Stimulated activated CD8-positive, alpha-beta memory T cell treated with anti-CD3 and anti-CD28 coated beads, Interleukin-7, amount 100 ng/mL, for 1 hour (primary cell): Measurements from ENCODE around the gene PPP1R14C.
"Not testable (repeated sequence)": the region's sequence is repeated elsewhere in the genome, so short reads cannot be mapped to it uniquely, and the experiment has no call there.

ENCODE experiments used
- DNase-seq, 2 donors: peaks; one replicate each; pipeline ENCODE4 v3.0.0-alpha.2; 2020; ENCODE audit warnings: low read depth in 2 of 2

The PPP1R14C gene, protein sequence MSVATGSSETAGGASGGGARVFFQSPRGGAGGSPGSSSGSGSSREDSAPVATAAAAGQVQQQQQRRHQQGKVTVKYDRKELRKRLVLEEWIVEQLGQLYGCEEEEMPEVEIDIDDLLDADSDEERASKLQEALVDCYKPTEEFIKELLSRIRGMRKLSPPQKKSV

DNA sequence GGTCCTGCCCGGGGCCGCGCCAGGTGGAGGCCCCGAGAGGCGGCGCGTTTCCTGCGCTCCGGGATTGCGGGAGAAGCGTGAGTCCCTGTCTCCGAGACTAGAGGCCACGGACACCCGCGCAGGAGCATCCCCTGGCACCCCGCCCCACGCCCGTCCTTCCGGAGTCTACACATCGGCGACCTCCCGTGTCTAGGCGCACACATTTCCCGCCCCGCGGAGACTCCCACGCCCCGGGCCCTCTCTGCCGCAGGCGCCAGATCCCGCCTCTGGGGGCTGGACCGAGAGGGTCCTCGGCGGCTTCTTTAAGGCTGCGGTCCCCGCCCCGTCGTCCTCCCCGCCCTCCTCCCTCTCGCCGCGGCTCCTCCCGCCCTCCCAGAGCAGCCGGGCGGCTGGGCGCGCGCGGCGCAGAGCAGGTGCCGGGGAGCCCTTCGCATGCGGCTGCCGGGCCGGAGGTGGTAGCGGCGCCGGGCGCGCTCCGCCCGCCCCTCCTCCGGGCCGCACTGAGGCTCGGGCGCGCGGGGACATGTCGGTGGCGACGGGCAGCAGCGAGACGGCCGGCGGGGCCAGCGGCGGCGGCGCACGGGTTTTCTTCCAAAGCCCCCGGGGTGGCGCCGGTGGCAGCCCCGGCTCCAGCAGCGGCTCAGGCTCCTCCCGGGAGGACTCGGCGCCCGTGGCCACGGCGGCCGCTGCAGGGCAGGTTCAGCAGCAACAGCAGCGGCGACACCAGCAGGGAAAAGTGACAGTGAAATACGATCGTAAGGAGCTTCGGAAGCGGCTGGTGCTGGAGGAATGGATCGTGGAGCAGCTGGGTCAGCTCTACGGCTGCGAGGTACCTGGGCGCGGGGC lies at the start of gene PPP1R14C:
Gene PPP1R14C, plus strand, starts transcription at position 375 of the 846 bp plus-strand sequence. Its CDS starts 149 bp downstream, at position 524.
- no peak for DNase-seq

DNA sequence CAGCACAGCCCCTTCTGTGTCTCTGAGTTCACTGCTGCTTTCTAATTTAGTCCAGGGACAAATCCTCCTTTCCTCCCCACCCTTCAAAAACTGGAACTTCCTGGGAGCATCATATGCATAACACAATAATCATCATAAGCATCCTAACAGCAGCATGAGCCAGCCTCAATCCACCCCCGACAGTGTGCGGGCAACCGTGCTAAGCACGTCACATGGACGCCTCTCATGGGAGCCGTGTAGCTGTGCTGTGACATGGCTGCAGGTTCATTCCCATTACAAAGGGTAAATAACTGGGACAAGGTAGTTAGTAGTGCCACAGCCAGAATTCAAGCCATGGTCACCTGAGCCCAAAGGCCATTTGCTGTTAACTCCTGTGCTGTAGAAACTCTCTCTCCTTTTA lies 49.4 kb upstream of the PPP1R14C start:
- no peak for DNase-seq

DNA sequence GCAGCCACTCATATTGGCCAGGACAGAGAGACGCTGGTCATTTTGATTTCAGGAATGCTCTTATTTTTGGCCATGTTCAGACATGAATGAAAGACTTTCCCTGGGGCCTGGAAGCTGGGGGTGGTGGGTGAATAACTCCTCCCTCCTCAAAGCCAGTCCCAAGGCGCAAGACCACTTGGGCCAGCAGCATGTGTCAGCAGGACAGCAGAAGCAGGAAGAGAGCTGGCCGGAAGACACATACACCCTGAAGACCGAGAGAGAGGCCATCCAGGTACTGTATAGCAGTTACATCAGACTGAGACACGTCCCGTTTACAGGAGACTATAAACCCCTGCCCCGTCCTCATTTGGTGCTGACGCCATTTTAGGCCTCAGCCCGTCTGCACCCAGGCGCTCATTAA lies 44.7 kb upstream of the PPP1R14C start:
- no peak for DNase-seq

DNA sequence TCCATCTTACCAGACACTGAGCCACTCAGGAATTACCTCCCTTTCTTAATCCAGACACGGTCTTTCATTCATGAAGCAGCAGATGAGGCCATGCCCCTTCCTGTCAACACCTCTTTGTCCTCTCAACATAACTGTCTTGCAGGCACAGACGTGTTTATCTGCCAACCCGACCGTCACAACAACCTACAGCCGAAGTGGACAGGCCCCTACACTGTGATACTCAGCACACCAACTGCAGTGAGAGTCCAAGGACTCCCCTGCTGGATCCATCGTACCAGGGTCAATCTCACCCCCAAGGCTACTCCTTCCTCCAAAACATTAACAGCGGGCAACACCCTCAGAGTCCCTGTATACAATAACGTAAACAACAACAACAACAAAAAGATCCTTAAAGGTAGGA lies 43.3 kb upstream of the PPP1R14C start:
- DNase-seq: no peak

DNA sequence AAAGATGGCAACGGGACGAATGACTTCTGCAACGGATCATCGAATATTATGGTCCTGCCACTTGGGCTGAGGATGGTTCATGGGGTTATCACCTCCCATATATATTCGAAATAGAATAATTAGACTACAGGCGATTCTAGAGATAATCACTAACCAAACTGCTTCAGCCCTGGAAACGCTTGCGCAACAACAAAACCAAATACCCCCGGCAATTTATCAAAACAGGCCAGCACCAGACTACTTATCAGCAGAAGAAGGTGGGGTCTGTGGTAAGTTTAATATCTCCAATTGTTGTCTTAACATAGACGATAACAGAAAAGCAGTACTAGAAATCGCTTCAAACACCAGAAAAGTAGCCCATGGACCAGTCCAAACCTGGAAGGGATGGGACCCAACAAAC lies 42.9 kb upstream of the PPP1R14C start:
- DNase-seq: no peak

DNA sequence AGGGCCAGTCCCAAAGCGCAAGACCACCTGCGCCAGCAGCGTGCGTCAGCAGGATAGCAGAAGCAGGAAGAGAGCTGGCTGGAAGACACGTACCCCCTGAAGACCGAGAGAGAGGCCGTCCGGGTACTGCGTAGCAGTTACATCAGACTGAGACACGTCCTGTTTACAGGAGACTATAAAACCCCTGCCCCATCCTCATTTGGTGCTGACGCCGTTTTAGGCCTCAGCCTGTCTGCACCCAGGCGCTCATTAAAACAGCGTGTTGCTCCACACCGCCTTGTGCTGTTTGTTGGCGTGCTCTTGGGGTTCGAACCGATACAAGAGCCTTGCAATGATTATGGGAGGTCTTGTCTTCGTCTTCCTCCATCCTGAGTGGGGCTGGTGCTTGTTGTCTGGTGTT lies 42.1 kb upstream of the PPP1R14C start:
- DNase-seq: no peak

DNA sequence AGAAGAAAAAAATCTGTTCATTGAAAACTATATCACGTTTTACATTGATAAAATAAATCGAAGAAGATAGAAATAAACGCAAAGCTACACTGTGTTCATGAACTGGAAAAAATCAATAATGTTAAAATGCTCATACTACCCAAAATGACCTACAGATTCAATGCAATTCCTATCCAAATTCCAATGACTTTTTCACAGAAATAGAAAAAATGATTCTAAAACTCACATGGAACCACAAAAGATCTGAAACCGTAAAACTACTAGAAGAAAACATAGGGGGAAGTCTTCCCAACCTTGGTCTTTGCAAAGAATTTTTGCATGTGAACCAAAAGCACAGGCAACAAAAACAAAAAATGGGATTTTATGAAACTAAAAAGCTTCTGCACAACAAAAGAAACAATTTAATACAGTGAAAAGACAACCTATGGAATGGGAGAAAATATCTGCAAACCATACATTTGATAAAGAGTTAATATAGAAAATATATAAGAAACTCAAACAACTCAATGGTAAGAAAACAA lies 40.0 kb upstream of the PPP1R14C start:
- no peak for DNase-seq

DNA sequence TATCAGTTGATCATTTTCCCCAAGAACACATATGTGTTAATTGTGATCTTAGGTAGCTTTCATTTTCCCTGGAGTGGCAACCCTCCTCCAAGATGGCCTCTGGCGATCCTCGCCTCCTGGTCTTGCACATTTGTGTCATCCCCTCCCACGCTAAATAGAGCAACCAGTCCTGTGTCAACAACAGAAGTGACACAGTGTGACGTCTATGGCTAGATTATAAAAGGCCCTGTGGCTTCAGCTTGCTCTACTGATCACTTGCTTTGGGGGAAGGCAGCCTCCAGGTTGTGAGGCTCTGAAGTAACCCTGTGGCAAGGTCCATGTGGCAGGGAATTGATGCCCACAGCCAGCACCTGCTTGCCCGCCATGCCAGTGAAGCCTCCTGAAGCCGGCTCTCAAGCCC lies 30.6 kb upstream of the PPP1R14C start:
- no peak for DNase-seq

DNA sequence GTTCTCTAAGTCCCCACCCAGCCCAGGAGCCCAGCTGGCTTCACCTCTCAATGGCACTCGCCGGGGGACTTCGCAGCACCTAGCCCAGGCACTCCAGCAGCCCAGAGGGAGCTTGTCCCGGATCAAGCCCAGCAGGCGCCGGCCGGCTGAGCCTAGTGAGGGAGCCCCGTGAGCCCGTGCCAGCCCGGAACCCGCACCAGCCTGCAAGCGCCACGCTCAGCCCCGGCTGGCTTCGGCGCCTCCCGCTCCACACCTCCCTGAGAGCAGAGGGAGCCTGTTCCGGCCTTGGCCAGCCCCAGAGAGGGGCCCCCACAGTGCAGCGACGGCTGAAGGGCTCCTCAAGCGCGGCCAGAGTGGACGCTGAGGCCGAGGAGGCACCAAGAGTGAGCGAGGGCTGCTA lies 27.1 kb upstream of the PPP1R14C start:
- no peak for DNase-seq

DNA sequence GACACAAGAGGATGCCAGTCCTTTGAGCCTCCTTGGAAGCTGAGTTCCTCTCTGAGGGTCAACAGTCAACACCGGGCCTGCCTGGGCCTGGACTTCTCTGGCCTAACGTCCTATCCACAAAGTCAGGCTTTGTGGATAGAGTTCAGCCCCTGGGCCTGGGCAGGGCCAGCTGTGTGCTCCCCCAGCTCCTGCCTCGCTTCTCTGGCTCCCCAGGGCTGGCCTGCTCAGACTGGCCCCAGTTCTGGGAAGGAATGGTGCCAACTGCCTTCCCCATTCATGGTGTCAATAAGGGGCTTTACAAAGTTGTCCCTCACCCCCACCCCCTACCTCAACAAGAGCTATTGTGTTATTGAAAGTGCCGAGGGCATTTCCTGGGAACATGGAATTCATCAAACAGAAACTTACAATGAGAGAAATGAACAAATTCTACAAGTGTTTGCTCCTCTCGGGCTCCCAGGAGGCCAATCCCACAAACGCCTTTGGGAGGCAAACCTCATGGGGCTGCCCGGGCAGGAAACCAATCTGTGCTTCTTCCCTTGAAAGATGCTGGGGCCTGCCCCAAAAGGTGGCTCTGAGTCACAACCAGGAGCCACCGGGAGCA lies 26.5 kb upstream of the PPP1R14C start:
- no peak for DNase-seq

DNA sequence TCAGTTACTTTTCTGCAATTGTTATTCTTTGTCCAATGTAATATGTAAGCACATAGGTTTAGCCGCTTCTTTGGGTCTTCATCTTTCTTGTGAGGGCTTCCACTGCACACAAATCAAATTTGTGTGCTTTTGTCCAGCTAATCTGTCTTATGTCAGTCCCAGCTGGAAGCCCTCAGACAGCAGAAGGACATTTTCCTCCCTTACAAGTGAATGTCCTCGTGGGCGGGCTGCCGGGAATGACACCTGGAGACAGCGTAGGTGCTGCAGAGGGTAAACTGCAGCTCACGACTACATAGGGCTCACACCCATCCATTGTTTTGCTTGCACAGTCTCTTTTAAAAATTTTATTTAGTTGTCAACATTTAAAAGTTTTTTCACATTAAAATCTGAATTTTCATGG lies 24.6 kb upstream of the PPP1R14C start:
- DNase-seq: no peak

DNA sequence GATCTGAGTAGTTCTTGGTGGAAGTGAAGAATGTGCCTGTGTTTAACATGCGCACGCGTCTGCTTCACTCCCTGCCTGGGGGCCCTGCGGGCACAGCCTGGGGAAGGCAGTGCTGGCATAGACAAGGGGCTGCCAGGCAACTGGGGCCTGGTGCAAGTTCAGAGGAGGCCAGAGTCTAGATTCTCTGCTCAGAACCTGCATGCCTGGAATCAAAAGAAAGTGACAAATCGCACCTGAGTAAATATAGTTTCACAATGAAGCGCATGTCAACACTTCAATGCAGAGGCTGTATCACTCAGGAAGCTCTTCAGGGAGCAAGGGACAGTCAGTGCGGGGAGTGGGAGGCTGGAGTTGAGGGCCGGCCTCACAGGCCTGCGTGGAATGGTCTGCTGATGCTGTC lies 24.2 kb upstream of the PPP1R14C start:
- DNase-seq: no peak

DNA sequence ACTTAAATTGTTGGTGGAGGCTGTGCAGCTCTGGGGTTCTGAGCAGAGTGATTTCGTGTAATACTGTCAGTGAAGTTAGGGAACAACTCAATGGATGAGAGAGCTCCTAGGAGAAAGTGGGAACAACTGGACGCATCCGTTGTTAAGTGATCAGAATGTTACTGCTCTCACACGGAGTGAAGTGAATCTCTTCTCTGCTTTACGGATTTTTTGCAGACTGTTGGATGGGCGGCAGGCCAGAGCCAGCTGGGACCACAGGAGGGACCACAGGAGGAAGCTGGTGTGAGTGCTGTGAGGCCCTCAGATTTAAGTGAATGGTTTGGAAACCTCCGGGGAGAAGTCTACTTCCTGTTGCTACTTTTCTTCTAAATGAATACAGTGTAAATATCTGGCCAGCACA lies 23.7 kb upstream of the PPP1R14C start:
- no peak for DNase-seq

DNA sequence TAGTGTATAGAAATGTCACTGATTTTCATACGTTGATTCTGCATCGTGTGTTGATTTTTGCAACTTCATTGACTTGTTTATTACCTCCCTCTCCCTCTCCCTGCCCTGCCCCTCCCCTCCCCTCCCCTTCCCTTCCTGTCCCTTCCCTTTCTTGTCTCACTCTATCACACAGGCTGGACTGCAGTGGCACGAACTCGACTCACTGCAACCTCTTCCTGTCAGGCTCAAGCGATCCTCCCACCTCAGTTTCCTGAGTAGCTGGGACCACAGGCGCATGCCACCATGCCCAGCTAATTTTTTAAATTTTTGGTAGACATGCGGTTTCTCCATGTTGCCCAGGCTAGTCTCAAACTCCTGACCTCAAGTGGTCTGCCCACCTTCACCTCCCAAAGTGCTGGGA lies 19.2 kb upstream of the PPP1R14C start:
- DNase-seq: no peak

DNA sequence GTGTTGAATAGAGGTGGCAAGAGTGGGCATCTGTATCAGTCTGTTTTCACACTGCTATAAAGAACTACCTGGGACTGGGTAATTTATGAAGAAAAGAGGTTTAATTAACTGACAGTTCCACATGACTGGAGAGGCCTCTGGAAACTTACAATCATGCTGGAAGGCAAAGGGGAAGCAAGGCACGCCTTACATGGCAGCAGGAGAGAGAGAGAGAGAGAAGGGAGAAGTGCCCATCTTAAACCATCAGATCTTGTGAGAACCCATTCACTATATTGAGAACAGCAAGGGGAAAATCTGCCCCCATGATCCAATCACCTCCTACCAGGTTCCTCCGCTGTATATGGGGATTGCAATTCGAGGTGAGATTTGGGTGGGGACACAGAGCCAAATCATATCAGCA lies 18.6 kb upstream of the PPP1R14C start:
- DNase-seq: no peak

DNA sequence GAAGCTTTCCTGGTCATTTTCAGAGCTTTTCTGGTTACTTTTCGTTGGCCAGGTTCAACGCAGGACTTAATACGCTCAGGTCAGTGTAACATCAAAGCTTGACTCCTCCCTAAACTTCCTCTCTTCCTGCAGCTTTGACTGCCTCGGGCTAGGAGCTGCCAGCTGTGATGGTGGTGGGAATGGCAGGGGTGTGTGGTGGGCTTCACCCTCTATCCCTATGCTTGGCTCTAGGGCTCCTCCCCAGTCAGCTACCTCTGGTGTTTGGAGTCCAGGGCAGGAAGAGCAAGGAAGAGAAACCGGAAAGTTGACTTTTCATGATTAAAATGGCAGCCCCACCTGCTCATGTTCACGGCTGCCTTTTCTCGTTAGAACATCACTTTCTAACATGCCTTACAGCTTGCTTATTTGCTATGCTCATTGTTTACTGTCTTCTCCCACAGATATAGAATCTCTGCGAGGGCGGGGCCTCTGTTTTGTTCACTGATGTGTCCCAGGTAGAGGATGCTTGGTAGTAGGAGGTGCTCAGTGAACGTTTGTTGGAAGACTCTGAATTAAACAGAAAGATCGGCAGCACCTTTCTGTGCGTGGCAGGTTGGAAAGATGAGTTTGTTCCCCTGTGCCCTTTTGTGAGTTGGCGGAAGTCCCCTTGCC lies 16.1 kb upstream of the PPP1R14C start:
- DNase-seq: no peak

DNA sequence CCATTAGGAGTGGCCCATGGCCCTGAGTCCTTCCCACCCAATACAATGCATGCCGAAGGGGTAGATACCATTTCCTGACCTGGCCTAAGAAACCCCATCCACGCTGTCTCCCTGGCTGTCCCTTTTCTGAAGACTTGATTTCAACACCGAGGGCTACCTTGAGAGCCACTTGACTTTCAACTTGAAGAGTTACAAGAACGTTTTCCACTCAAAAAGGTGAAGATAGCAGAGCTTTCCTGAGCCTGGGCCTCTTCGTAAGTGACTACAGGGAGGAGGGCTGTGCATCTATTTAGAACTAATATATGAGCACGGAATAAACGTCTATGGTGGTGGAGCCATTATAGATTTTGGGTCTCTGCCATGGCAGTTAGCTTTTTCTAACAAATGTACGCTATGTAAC lies 14.4 kb upstream of the PPP1R14C start:
- no peak for DNase-seq

DNA sequence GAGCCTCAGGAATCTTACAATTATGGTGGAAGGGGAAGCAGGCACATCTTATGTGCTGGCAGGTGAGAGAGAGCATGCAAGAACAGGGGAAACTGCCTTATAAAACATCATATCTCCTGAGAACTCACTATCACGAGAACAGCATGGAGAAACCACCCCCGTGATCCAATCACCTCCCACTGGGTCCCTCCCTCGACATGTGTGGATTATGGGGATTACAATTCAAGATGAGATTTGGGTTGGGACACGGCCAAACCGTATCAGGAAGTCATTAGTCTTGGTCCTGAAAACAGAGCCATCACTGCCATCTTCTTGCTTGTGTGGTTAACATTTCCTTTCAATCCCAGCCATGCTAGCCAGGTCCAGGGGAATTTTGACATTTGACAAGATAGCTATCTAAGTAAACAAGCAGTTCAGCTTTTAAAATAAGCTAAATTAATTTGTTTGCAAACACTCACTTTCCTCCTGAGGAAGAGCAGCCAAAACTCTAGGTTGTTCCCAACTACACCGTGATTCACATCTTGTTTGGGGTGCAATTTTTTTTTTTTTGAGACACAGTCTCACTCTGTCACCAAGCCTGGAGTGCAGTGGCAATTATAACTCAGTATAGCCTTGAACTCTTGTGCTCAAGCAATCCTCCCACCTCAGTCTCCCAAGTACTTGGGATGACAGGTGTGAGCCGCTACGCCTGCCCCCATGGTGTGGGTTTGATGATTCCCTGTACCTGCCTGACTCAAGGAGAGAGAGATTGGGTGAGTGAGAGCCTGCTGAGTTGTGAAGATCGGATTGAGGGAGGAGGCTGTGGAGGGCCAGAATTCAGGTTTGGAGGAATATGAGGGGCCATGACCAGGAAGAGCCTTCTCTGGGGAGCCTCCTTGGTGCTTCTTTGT lies 13.0 kb upstream of the PPP1R14C start:
- no peak for DNase-seq

DNA sequence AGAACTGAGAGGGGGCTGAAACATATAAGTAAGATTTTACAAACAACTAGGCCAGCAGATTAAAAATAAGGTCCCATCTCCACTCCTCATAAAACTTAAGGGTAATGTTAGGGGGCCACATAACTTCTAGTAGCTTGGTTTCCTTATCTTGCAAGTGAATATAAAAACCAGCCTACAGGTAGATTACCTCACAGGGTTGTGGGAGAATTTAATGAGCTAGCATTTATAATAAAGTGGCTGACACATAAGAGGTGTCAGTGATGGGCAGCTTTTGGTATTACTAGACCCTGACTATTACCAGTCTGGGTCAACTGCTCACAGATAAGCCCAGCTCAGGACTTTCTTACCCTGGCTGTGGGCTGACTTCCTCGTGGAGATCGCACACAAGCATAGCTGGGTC lies 9.2 kb upstream of the PPP1R14C start:
- no peak for DNase-seq

DNA sequence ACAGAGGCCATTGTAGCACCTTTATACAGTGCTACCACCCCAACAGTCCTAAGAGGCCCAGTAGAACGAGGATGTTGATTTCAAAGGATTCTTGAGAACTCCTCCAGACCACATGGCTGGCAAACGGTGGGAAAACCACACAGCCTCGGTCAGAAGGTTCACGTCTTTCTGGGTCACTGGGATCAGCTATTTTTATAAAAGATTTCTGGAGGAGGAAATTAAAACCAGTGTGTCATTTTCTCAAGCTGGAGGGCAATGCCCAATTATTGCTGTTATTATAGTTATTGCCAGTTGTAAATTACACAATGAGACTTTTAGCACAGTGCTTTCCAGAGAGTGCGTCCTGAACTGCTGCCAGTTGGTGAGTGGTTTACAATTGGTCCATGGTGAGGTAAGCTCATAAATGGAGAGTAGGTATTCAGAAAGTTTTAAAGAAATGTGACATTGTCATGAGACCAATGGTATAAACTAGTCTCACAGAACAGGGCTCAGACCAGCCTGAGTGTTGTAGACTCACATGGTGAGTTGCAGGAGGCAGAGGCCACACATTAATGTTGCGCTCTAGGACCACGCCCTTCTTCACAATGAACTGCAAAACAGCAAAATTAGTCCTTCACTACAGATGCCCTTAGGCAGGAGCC lies 8.4 kb upstream of the PPP1R14C start:
- DNase-seq: no peak

DNA sequence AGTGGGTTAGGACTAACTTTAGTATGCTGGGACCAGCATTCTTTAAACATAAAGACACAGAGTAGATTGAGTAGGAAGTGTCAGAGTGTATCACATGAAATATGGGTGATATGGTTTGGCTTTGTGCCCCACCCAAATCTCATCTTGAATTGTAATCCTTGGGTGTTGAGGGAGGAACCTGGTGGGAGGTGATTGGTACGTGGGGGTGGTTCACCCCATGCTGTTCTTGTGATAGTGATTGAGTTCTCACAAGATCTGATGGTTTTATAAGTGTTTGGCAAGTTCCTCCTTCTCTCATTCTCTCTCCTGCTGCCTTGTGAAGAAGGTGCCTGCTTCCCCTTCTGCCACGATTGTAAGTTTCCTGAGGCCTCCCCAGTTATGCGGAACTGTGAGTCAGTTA lies 5.1 kb upstream of the PPP1R14C start:
- not testable (repeated sequence) for DNase-seq
